Nephron progenitor cell (in vitro differentiated cells): ENCODE data around the gene SLC1A7.

Source experiments
- DNase-seq: peaks from one replicate; pipeline ENCODE4 v3.0.0; 2021
- H3K27ac Mint-ChIP-seq: 2 replicates; pipeline ENCODE4 v1.8.0; 2021; ENCODE audit warnings: mild to moderate bottlenecking, moderate library complexity, mixed read lengths
- H3K27me3 Mint-ChIP-seq: 2 replicates; pipeline ENCODE4 v1.8.0; 2021; ENCODE audit warnings: mild to moderate bottlenecking, low read depth, mixed read lengths; ENCODE audit not compliant: poor library complexity
- H3K36me3 Mint-ChIP-seq: 2 replicates; pipeline ENCODE4 v1.8.0; 2021; ENCODE audit warnings: low read depth, mixed read lengths
- H3K4me1 Mint-ChIP-seq: 2 replicates; pipeline ENCODE4 v1.8.0; 2021; ENCODE audit warnings: mixed read lengths
- H3K4me3 Mint-ChIP-seq: 2 replicates; pipeline ENCODE4 v1.8.0; 2021; ENCODE audit warnings: mild to moderate bottlenecking, moderate library complexity, mixed read lengths
- H3K9me3 Mint-ChIP-seq: 2 replicates; pipeline ENCODE4 v1.8.0; 2021; ENCODE audit warnings: mild to moderate bottlenecking, moderate library complexity, mixed read lengths
- TF ChIP-seq, protein P1 (sequence below): fragments of 200-600 bp; sonication (generic); IDR thresholded peaks from 2 replicates; pipeline ENCODE4 v1.5.0; 2021; ENCODE audit warnings: antibody characterized with exemption

Gene SLC1A7

GRCh38 chr1:53142226-53142853 is at the start of gene SLC1A7:
Gene SLC1A7, minus strand, starts transcription at chr1:53142638. Its CDS starts 189 bp downstream, at chr1:53142449.
- Mint-ChIP-seq H3K27ac (no peak within 1 kb of the TSS), H3K9me3 (peaks cover 18% of the 10 kb centered on the region), H3K4me1 (peaks cover 20% of the 10 kb centered on the region), H3K27me3 (no peaks in the 10 kb centered on the region), H3K4me3 (no peak within 1 kb of the TSS), H3K36me3 (peaks cover 8% of the 10 kb centered on the region)
- no peak for DNase-seq
- TF ChIP-seq, protein P1, sequence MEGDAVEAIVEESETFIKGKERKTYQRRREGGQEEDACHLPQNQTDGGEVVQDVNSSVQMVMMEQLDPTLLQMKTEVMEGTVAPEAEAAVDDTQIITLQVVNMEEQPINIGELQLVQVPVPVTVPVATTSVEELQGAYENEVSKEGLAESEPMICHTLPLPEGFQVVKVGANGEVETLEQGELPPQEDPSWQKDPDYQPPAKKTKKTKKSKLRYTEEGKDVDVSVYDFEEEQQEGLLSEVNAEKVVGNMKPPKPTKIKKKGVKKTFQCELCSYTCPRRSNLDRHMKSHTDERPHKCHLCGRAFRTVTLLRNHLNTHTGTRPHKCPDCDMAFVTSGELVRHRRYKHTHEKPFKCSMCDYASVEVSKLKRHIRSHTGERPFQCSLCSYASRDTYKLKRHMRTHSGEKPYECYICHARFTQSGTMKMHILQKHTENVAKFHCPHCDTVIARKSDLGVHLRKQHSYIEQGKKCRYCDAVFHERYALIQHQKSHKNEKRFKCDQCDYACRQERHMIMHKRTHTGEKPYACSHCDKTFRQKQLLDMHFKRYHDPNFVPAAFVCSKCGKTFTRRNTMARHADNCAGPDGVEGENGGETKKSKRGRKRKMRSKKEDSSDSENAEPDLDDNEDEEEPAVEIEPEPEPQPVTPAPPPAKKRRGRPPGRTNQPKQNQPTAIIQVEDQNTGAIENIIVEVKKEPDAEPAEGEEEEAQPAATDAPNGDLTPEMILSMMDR: no peak

GRCh38 chr1:53190210-53190611 is 47.8 kb upstream of the SLC1A7 start:
- TF ChIP-seq, protein P1: no peak
- H3K27ac Mint-ChIP-seq: no peak overlapping the region
- no peak overlapping the region for H3K4me3 Mint-ChIP-seq
- H3K36me3 Mint-ChIP-seq: no peaks in the 10 kb centered on the region
- peaks cover 7% of the 10 kb centered on the region for H3K4me1 Mint-ChIP-seq
- DNase-seq: no peak
- peaks cover 16% of the 10 kb centered on the region for H3K27me3 Mint-ChIP-seq
- no peaks in the 10 kb centered on the region for H3K9me3 Mint-ChIP-seq

GRCh38 chr1:53189061-53189460 is 46.6 kb upstream of the SLC1A7 start:
- Mint-ChIP-seq H3K9me3 (no peaks in the 10 kb centered on the region), H3K4me3 (no peak overlapping the region)
- DNase-seq: no peak

DNA sequence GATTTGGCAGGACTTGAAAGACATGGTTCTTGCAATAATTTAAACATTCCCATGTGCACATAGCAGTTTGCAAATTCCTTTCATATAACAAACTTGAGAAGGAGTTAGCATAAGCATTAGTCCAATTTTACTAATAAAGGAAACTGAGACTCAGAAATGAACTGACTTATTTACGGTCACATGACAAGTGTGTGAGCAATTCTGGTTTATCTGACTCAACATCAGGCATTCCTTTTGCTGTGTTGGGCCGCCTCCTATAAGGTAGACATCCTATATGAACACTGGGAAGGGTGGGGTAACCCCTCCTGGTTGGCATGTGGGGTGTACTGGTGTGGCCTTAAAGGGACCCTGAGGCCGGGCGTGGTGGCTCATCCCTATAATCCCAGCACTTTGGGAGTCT is 45.7 kb upstream of the SLC1A7 start:
- Mint-ChIP-seq H3K27ac (no peak overlapping the region), H3K4me3 (no peak overlapping the region), H3K27me3 (peaks cover 12% of the 10 kb centered on the region), H3K36me3 (no peaks in the 10 kb centered on the region), H3K9me3 (no peaks in the 10 kb centered on the region), H3K4me1 (peaks cover 7% of the 10 kb centered on the region)
- TF ChIP-seq, protein P1: no peak
- no peak for DNase-seq

More at GRCh38 chr1:53189061-53189460, 46.6 kb upstream of the SLC1A7 start:
- Mint-ChIP-seq H3K27ac (no peak overlapping the region), H3K27me3 (peaks cover 12% of the 10 kb centered on the region), H3K4me1 (peaks cover 7% of the 10 kb centered on the region), H3K36me3 (no peaks in the 10 kb centered on the region)
- TF ChIP-seq, protein P1: no peak

GRCh38 chr1:53187401-53187800 is 45.0 kb upstream of the SLC1A7 start:
- Mint-ChIP-seq H3K4me1 (peaks cover 7% of the 10 kb centered on the region), H3K27me3 (peaks cover 9% of the 10 kb centered on the region), H3K27ac (no peak overlapping the region), H3K4me3 (no peak overlapping the region), H3K9me3 (no peaks in the 10 kb centered on the region), H3K36me3 (no peaks in the 10 kb centered on the region)
- TF ChIP-seq, protein P1: no peak
- DNase-seq: no peak

DNA sequence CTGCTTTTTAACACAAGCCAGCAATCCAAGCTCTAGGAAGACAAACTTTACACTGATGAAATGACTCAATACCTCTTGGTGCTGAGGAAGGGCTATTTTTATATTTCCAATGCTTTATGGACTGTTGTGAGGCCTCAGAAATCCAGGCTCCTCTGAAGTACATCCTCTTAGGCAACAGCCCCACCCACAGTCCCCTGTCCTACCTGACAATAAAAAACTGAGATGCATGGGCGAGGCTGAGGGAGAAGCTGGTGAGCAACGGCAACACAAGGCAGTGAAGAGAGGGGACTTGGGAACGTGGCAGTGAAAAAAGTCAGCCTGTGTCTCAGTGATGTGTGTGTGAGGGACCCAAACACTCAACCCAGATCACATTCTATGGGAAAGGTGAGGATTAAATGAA is 44.1 kb upstream of the SLC1A7 start:
- DNase-seq: no peak
- peaks cover 7% of the 10 kb centered on the region for H3K4me1 Mint-ChIP-seq
- H3K27me3 Mint-ChIP-seq: peaks cover 9% of the 10 kb centered on the region
- no peak overlapping the region for H3K27ac Mint-ChIP-seq
- no peaks in the 10 kb centered on the region for H3K36me3 Mint-ChIP-seq
- TF ChIP-seq, protein P1: no peak
- H3K9me3 Mint-ChIP-seq: no peaks in the 10 kb centered on the region
- H3K4me3 Mint-ChIP-seq: no peak overlapping the region
